ENCODE measurements around the gene CDH13. TPM values are rescaled to one million over a fixed set of nuclear protein-coding genes. Genes with fewer than 3 reads are reported as not detected.

CDH13 gene
- total and polyA plus RNA-seq, 2 experiments from 2014 or later = 1.2 to 1.5 TPM

GRCh38 chr16:82862057-82862456 lies 235.3 kb downstream of the CDH13 start:
- H3K4me2 ChIP-seq = no peak overlapping the region
- no peaks in the 10 kb centered on the region for H3K36me3 ChIP-seq (replicated peaks; ENCODE audit: insufficient read depth, low read depth)
- no peaks in the 10 kb centered on the region for H3K9me2 ChIP-seq (replicated peaks; ENCODE audit: insufficient read depth)
- no peak overlapping the region for H3K27ac ChIP-seq
- 74% methylated on average over 1 of the region's 1 CpG for WGBS (ENCODE audit: low lambda C conversion rate, missing lambda C conversion rate)
- no peaks in the 10 kb centered on the region for H3K27me3 ChIP-seq
- no peak overlapping the region for H3K4me3 ChIP-seq
- H3K4me1 ChIP-seq (ENCODE audit: insufficient read depth) = no peaks in the 10 kb centered on the region
- no peaks in the 10 kb centered on the region for H3K9me3 ChIP-seq (ENCODE audit: low read depth)
- H3K79me2 ChIP-seq = no peaks in the 10 kb centered on the region
- no peak for TF ChIP-seq EZH2 (IDR thresholded peaks at IDR 0.05; ENCODE audit: borderline replicate concordance)
- no peak for TF ChIP-seq EZH2phosphoT487 (IDR thresholded peaks at IDR 0.05; ENCODE audit: low read depth, severe bottlenecking, unreplicated experiment)
- TF ChIP-seq CTCF (IDR thresholded peaks at IDR 0.05; ENCODE audit: poor library complexity) = no peak
- H4K20me1 ChIP-seq (ENCODE audit: insufficient read depth, poor library complexity, severe bottlenecking) = no peaks in the 10 kb centered on the region
- H2AFZ ChIP-seq = no peak overlapping the region
- DNase-seq (ENCODE audit: low spot score) = no peak

DNA sequence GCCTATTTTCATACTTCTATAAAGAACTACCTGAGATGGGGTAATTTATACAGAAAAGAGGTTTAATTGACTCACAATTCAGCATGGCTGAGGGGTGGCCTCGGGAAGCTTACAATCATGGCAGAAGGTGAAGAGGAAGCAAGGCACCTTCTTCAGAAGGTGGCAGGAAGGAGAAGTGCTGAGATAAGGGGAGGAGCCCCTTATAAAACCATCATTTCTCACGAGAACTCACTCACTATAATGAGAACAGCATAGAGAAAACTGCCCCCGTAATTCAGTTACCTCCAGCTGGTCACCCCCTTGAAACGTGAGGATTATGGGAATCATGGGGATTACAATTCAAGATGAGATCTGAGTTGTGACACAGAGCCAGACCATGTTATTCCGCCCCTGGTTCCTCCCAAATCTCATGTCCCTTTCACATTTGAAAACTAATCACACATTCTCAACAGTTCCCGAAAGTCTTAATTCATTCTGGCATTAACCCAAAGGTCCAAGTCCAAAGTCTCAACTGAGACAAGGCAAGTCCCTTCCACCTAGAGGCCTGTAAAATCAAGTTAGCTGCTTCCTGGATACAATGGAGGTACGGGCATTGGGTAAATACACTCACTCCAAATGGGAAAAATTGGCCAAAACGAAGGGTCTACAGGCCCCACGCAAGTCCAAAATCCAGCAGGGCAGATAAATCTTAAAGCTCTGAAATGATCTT lies 237.7 kb downstream of the CDH13 start:
- H3K4me3 ChIP-seq = no peak overlapping the region
- H3K9me3 ChIP-seq (ENCODE audit: low read depth) = no peaks in the 10 kb centered on the region
- H3K4me2 ChIP-seq = no peak overlapping the region
- no peaks in the 10 kb centered on the region for H4K20me1 ChIP-seq (ENCODE audit: insufficient read depth, poor library complexity, severe bottlenecking)
- H3K79me2 ChIP-seq = no peaks in the 10 kb centered on the region
- H3K4me1 ChIP-seq (ENCODE audit: insufficient read depth) = no peaks in the 10 kb centered on the region
- no peaks in the 10 kb centered on the region for H3K36me3 ChIP-seq (replicated peaks; ENCODE audit: insufficient read depth, low read depth)
- H3K9me2 ChIP-seq (replicated peaks; ENCODE audit: insufficient read depth) = no peaks in the 10 kb centered on the region
- H2AFZ ChIP-seq = no peak overlapping the region
- no peaks in the 10 kb centered on the region for H3K27me3 ChIP-seq
- 75% methylated on average over 9 of the region's 9 CpGs for WGBS (ENCODE audit: low lambda C conversion rate, missing lambda C conversion rate)
- TF ChIP-seq EZH2 (IDR thresholded peaks at IDR 0.05; ENCODE audit: borderline replicate concordance) (no peak), CTCF (IDR thresholded peaks at IDR 0.05; ENCODE audit: poor library complexity) (no peak), EZH2phosphoT487 (IDR thresholded peaks at IDR 0.05; ENCODE audit: low read depth, severe bottlenecking, unreplicated experiment) (no peak)
- H3K27ac ChIP-seq = no peak overlapping the region
- no peak for DNase-seq (ENCODE audit: low spot score)

GRCh38 chr16:82865412-82865811 lies 238.6 kb downstream of the CDH13 start:
- H3K27ac ChIP-seq = no peak overlapping the region

More at GRCh38 chr16:82865412-82865811, 238.6 kb downstream of the CDH13 start:
- Histone ChIP-seq H3K4me2 (no peak overlapping the region), H3K79me2 (no peaks in the 10 kb centered on the region), H3K27me3 (no peaks in the 10 kb centered on the region), H3K9me2 (replicated peaks; ENCODE audit: insufficient read depth) (no peaks in the 10 kb centered on the region), H3K4me1 (ENCODE audit: insufficient read depth) (no peaks in the 10 kb centered on the region), H3K9me3 (ENCODE audit: low read depth) (no peaks in the 10 kb centered on the region), H3K4me3 (no peak overlapping the region), H2AFZ (no peak overlapping the region), H4K20me1 (ENCODE audit: insufficient read depth, poor library complexity, severe bottlenecking) (no peaks in the 10 kb centered on the region), H3K36me3 (replicated peaks; ENCODE audit: insufficient read depth, low read depth) (no peaks in the 10 kb centered on the region)
- WGBS (ENCODE audit: low lambda C conversion rate, missing lambda C conversion rate) = 78% methylated on average over 4 of the region's 4 CpGs
- DNase-seq (ENCODE audit: low spot score) = no peak
- TF ChIP-seq CTCF (IDR thresholded peaks at IDR 0.05; ENCODE audit: poor library complexity) = no peak
- no peak for TF ChIP-seq EZH2phosphoT487 (IDR thresholded peaks at IDR 0.05; ENCODE audit: low read depth, severe bottlenecking, unreplicated experiment)
- TF ChIP-seq EZH2 (IDR thresholded peaks at IDR 0.05; ENCODE audit: borderline replicate concordance) = no peak

Measured in hepatocyte (in vitro differentiated cells).